HL-60 (cell line): ENCODE results near the gene C3.
A peak's percentile ranks its signal among the peaks of the same experiment; 100 is the strongest.

ENCODE experiments used
- DNase-seq, 2 experiments: peaks; one replicate each; pipeline ENCODE4 v3.0.0-alpha.2; 2010 to 2020; ENCODE audit warnings: low read depth in 1 of 2, low spot score in 1 of 2
- H3K27ac ChIP-seq: fragments of 250-450 bp; sonication (Bioruptor Pico); replicated peaks from 2 replicates; pipeline ENCODE4 v1.5.1; 2020; ENCODE audit warnings: mild to moderate bottlenecking, moderate library complexity
- H3K27me3 ChIP-seq: fragments of 250-450 bp; sonication (Bioruptor Pico); 2 replicates; pipeline ENCODE4 v1.5.1; 2021; ENCODE audit warnings: mild to moderate bottlenecking, moderate library complexity; ENCODE audit not compliant: insufficient read depth, poor library complexity, severe bottlenecking
- H3K4me3 ChIP-seq: replicated peaks from 2 replicates; pipeline ENCODE4 v1.5.1; 2011; ENCODE audit warnings: mild to moderate bottlenecking, control low read depth, low read length; ENCODE audit not compliant: insufficient read depth
- CTCF ChIP-seq: IDR thresholded peaks from one replicate; pipeline ENCODE4 v1.5.1; 2011; ENCODE audit warnings: low read length, control low read depth, inconsistent platforms; ENCODE audit not compliant: insufficient read depth
- GABPA ChIP-seq: IDR thresholded peaks from 2 replicates; pipeline ENCODE4 v1.6.1; 2012; ENCODE audit warnings: low read depth
- POLR2AphosphoS5 ChIP-seq: IDR thresholded peaks from 2 replicates; pipeline ENCODE4 v1.6.1; 2012; ENCODE audit warnings: low read depth
- REST ChIP-seq: IDR thresholded peaks from 2 replicates; pipeline ENCODE4 v1.6.1; 2012; ENCODE audit warnings: low read depth; ENCODE audit not compliant: insufficient replicate concordance
- SPI1 ChIP-seq: IDR thresholded peaks from 2 replicates; pipeline ENCODE4 v1.6.1; 2012; ENCODE audit warnings: low read depth, mild to moderate bottlenecking, borderline replicate concordance

C3 gene

GRCh38 chr19:6671960-6672359 lies 48.5 kb downstream of the C3 start:
- no peak overlapping the region for H3K4me3 ChIP-seq
- no peaks in the 10 kb centered on the region for H3K27me3 ChIP-seq
- peak; percentile 88 for TF ChIP-seq SPI1
- no peak for TF ChIP-seq GABPA
- peak overlapping the region; percentile 5; the same call in 1 of the 2 replicates for H3K27ac ChIP-seq
- DNase-seq, result peak in 1 of 2 experiments; percentile 38

GRCh38 chr19:6668691-6669090 lies 51.8 kb downstream of the C3 start:
- TF ChIP-seq CTCF (no peak), SPI1 (no peak), GABPA (no peak), REST (no peak), POLR2AphosphoS5 (no peak)
- H3K27me3 ChIP-seq, result no peaks in the 10 kb centered on the region
- peak overlapping the region; percentile 51 for H3K4me3 ChIP-seq
- peak overlapping the region; percentile 71; the same call in 1 of the 2 replicates for H3K27ac ChIP-seq
- peak in 1 of 2 experiments; percentile 36 for DNase-seq

- TF ChIP-seq SPI1 (no peak), CTCF (no peak), GABPA (no peak), REST (no peak), POLR2AphosphoS5 (peak; percentile 29; the same call in 1 of the 2 replicates)
- DNase-seq, result peak; percentile 65 to 85
- Histone ChIP-seq H3K27ac (peak overlapping the region; percentile 48), H3K27me3 (no peaks in the 10 kb centered on the region), H3K4me3 (no peak overlapping the region; the same call in 1 of the 2 replicates)
Observed at GRCh38 chr19:6667114-6667627, 53.3 kb downstream of the C3 start.

DNA sequence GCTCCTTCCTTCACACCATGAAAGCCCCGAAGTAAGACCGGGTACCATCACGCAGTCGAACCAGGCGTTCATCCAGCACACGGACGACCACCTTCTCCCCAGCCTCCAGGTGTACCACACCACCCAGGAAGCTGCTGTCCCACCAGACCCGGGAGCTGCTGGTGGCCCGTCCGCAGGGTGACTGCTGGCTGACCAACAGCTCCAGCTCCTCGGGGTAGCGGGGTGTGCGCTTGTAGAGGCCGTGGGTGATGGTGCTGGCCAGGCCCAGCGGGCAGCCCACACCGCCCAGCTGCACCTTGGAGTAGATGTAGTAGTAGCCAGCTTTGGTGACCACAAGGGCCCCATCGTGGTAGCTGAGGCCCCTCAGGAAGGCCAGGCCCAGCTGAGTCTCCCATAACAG lies 55.5 kb downstream of the C3 start:
- Histone ChIP-seq H3K27me3 (no peaks in the 10 kb centered on the region), H3K4me3 (no peak overlapping the region), H3K27ac (no peak overlapping the region)
- TF ChIP-seq POLR2AphosphoS5, result no peak
- no peak for TF ChIP-seq REST
- TF ChIP-seq GABPA, result no peak
- no peak for DNase-seq
